H9 (cell line): ENCODE results near the gene TTC23. TPM values are rescaled to one million over a fixed set of nuclear protein-coding genes. Genes with fewer than 3 reads are reported as not detected.

Experiments
- DNase-seq: peaks from one replicate; pipeline ENCODE4 v3.0.0-alpha.2; 2017
- H2AFZ ChIP-seq: one replicate; pipeline ENCODE4 v1.6.1; 2013; ENCODE audit warnings: mild to moderate bottlenecking, low read length, control low read depth, moderate library complexity
- H2AK5ac ChIP-seq: 2 replicates; pipeline ENCODE4 v1.6.1; 2013; ENCODE audit warnings: low read length, control low read depth, mixed read lengths; ENCODE audit not compliant: insufficient read length
- H2BK120ac ChIP-seq: one replicate; pipeline ENCODE4 v1.6.1; 2013; ENCODE audit warnings: low read depth, mild to moderate bottlenecking, low read length, control low read depth, inconsistent platforms; ENCODE audit not compliant: poor library complexity, severe bottlenecking
- H2BK12ac ChIP-seq: 2 replicates; pipeline ENCODE4 v1.6.1; 2013; ENCODE audit warnings: low read length, control low read depth, mixed read lengths, low read depth; ENCODE audit not compliant: insufficient read length
- H2BK15ac ChIP-seq: 2 replicates; pipeline ENCODE4 v1.6.1; 2013; ENCODE audit warnings: low read depth, low read length, control low read depth
- H2BK20ac ChIP-seq: one replicate; pipeline ENCODE4 v1.6.1; 2013; ENCODE audit warnings: low read depth, mild to moderate bottlenecking, low read length, control low read depth, inconsistent platforms; ENCODE audit not compliant: poor library complexity, severe bottlenecking
- H2BK5ac ChIP-seq: 2 replicates; pipeline ENCODE4 v1.6.1; 2013; ENCODE audit warnings: low read length, control low read depth, mixed read lengths; ENCODE audit not compliant: insufficient read length
- H3K14ac ChIP-seq: 2 replicates; pipeline ENCODE4 v1.6.1; 2013; ENCODE audit warnings: low read length, control low read depth; ENCODE audit not compliant: insufficient read depth
- H3K18ac ChIP-seq: 2 replicates; pipeline ENCODE4 v1.6.1; 2013; ENCODE audit warnings: low read depth, mild to moderate bottlenecking, mixed read lengths, low read length, control low read depth; ENCODE audit not compliant: insufficient read length
- H3K23ac ChIP-seq: 2 replicates; pipeline ENCODE4 v1.6.1; 2013; ENCODE audit warnings: low read length, control low read depth, mixed read lengths, low read depth; ENCODE audit not compliant: insufficient read length
- H3K23me2 ChIP-seq: 2 replicates; pipeline ENCODE4 v1.6.1; 2013; ENCODE audit warnings: low read depth, mild to moderate bottlenecking, mixed read lengths, low read length, control low read depth; ENCODE audit not compliant: insufficient read length, poor library complexity, severe bottlenecking
- H3K27ac ChIP-seq: 2 replicates; pipeline ENCODE4 v1.5.1; 2013; ENCODE audit warnings: low read length, control low read depth, mixed read lengths, low read depth; ENCODE audit not compliant: insufficient read length
- H3K27me3 ChIP-seq: 2 replicates; pipeline ENCODE4 v1.6.1; 2013; ENCODE audit warnings: low read length, control low read depth, inconsistent platforms; ENCODE audit not compliant: insufficient read depth
- H3K4ac ChIP-seq: 2 replicates; pipeline ENCODE4 v1.6.1; 2013; ENCODE audit warnings: low read depth, mild to moderate bottlenecking, control low read depth, inconsistent platforms, low read length, moderate library complexity
- H3K4me1 ChIP-seq: 2 replicates; pipeline ENCODE4 v1.6.1; 2013; ENCODE audit warnings: low read length, control low read depth, inconsistent platforms; ENCODE audit not compliant: insufficient read depth
- H3K4me2 ChIP-seq: 2 replicates; pipeline ENCODE4 v1.6.1; 2013; ENCODE audit warnings: low read length, control low read depth, mixed read lengths; ENCODE audit not compliant: insufficient read length, insufficient read depth
- H3K56ac ChIP-seq: 2 replicates; pipeline ENCODE4 v1.6.1; 2013; ENCODE audit warnings: low read depth, mild to moderate bottlenecking, mixed read lengths, low read length, control low read depth; ENCODE audit not compliant: insufficient read length
- H3K79me1 ChIP-seq: 2 replicates; pipeline ENCODE4 v1.6.1; 2013; ENCODE audit warnings: low read depth, mild to moderate bottlenecking, moderate library complexity, low read length, control low read depth, inconsistent platforms; ENCODE audit not compliant: insufficient read depth, poor library complexity, severe bottlenecking
- H3K79me2 ChIP-seq: 2 replicates; pipeline ENCODE4 v1.6.1; 2013; ENCODE audit warnings: low read length, control low read depth, inconsistent platforms; ENCODE audit not compliant: insufficient read depth
- H3K9ac ChIP-seq: 2 replicates; pipeline ENCODE4 v1.6.1; 2013; ENCODE audit warnings: low read length, control low read depth, mixed read lengths; ENCODE audit not compliant: insufficient read length; ENCODE audit errors: extremely low read depth
- H3K9me3 ChIP-seq: one replicate; pipeline ENCODE4 v1.6.1; 2013; ENCODE audit warnings: low read depth, low read length, inconsistent platforms; ENCODE audit not compliant: control insufficient read depth
- H3T11ph ChIP-seq: one replicate; pipeline ENCODE4 v1.6.1; 2013; ENCODE audit warnings: mild to moderate bottlenecking, low read length, control low read depth, inconsistent platforms
- H4K20me1 ChIP-seq: one replicate; pipeline ENCODE4 v1.6.1; 2013; ENCODE audit not compliant: control insufficient read depth, insufficient read length, insufficient read depth
- H4K5ac ChIP-seq: 2 replicates; pipeline ENCODE4 v1.6.1; 2013; ENCODE audit warnings: low read depth, mild to moderate bottlenecking, mixed read lengths, low read length, control low read depth; ENCODE audit not compliant: insufficient read length
- H4K8ac ChIP-seq: replicated peaks from 2 replicates; pipeline ENCODE4 v1.6.1; 2013; ENCODE audit warnings: low read length, control low read depth, mixed read lengths, low read depth; ENCODE audit not compliant: insufficient read length
- H4K91ac ChIP-seq: 2 replicates; pipeline ENCODE4 v1.6.1; 2013; ENCODE audit warnings: low read depth, mild to moderate bottlenecking, moderate library complexity, mixed read lengths, low read length, control low read depth; ENCODE audit not compliant: insufficient read length
- H3K27ac Mint-ChIP-seq, 3 experiments: 2 replicates in 2 of 3; 3 replicates in 1 of 3; pipeline ENCODE4 v1.8.0; 2020 to 2021; ENCODE audit warnings: mixed read lengths in 3 of 3, mild to moderate bottlenecking in 1 of 3, moderate library complexity in 1 of 3
- H3K27me3 Mint-ChIP-seq: 2 replicates; pipeline ENCODE4 v1.8.0; 2021; ENCODE audit warnings: low read depth, mild to moderate bottlenecking, moderate library complexity, mixed read lengths
- H3K36me3 Mint-ChIP-seq, 3 experiments: 2 replicates in 2 of 3; 3 replicates in 1 of 3; pipeline ENCODE4 v1.8.0; 2020 to 2021; ENCODE audit warnings: low read depth in 3 of 3, mixed read lengths in 3 of 3; ENCODE audit not compliant: insufficient read depth in 1 of 3
- H3K4me1 Mint-ChIP-seq, 2 experiments: 2 replicates each; pipeline ENCODE4 v1.8.0; 2020; ENCODE audit warnings: mixed read lengths in 2 of 2
- H3K4me3 Mint-ChIP-seq, 2 experiments: 2 replicates in 1 of 2; 3 replicates in 1 of 2; pipeline ENCODE4 v1.8.0; 2020 to 2021; ENCODE audit warnings: mild to moderate bottlenecking in 2 of 2, mixed read lengths in 2 of 2, moderate library complexity in 1 of 2
- H3K9me3 Mint-ChIP-seq, 2 experiments: 2 replicates in 1 of 2; 3 replicates in 1 of 2; pipeline ENCODE4 v1.8.0; 2020; ENCODE audit warnings: mild to moderate bottlenecking in 2 of 2, mixed read lengths in 2 of 2, moderate library complexity in 1 of 2
- CTCF ChIP-seq: fragments of 200-600 bp; sonication (generic); conservative IDR thresholded peaks from 3 replicates; pipeline ENCODE4 v1.8.0; 2021; ENCODE audit warnings: antibody characterized with exemption, mild to moderate bottlenecking
- WGBS: extraction: QIAGEN DNeasy Blood & Tissue Kit; methylation state at CpG from one replicate; pipeline ENCODE4 v1.1.7; 2013; ENCODE audit warnings: missing lambda C conversion rate, low lambda C conversion rate, mixed read lengths; ENCODE audit not compliant: insufficient read length; ENCODE audit errors: extremely low coverage; 5-methylcytosine and 5-hydroxymethylcytosine counted together
- total RNA-seq: library from RNA; stranded (reverse); gene quantifications from 2 replicates; pipeline ENCODE4 v1.2.1, GENCODE V29; 2021

TTC23 gene
- total RNA-seq, 1 experiment from 2014 or later: 14.3 TPM

DNA sequence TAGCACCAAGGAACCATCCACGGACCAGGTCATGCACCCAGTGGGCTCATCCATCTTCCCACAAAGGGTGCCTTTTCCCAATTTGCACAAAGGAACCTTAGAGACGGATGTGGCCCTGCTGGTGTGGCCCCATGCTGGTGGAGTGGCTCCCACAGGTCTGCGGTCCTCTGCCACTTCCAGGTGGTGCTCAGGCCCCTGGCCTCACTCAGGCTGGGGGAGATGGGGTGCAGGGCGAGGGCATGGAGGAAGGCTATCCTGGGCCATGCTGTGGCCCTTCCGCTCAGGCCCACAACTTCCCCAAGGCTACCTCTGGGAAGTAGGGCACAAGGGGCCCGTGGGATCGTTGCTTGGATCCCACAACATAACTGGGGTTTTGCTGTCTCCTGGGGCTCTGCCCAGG, 149.7 kb downstream of the TTC23 start:
- peaks cover 6% of the 10 kb centered on the region; the same call in 1 of the 2 replicates for H3K27me3 ChIP-seq
- H4K91ac ChIP-seq: no peak overlapping the region
- Mint-ChIP-seq H3K27me3 (peaks cover 68% of the 10 kb centered on the region), H3K36me3 (no peaks in the 10 kb centered on the region; a peak in 1 of 7 replicates), H3K27ac (no peak overlapping the region), H3K4me3 (peak overlapping the region; percentile 43 to 49; a peak in 3 of 5 replicates), H3K4me1 (peaks cover 9 to 10% of the 10 kb centered on the region in 2 experiments), H3K9me3 (no peaks in the 10 kb centered on the region; a peak in 1 of 5 replicates)
- H3K23ac ChIP-seq: no peak overlapping the region
- H3K9me3 ChIP-seq: no peaks in the 10 kb centered on the region
- no peak overlapping the region for H4K8ac ChIP-seq
- H3T11ph ChIP-seq: no peak overlapping the region
- no peak overlapping the region for H2AFZ ChIP-seq
- no peaks in the 10 kb centered on the region for H3K79me2 ChIP-seq
- H3K14ac ChIP-seq: no peak overlapping the region
- H3K18ac ChIP-seq: no peak overlapping the region
- H4K5ac ChIP-seq: no peak overlapping the region
- H2BK20ac ChIP-seq: no peak overlapping the region
- no peaks in the 10 kb centered on the region for H3K79me1 ChIP-seq
- no peak overlapping the region for H3K27ac ChIP-seq
- no peak for DNase-seq
- H2BK5ac ChIP-seq: no peak overlapping the region
- no peak overlapping the region for H2AK5ac ChIP-seq
- H3K9ac ChIP-seq: no peak overlapping the region
- WGBS: no CpG with 5 or more reads among the region's 7 CpGs
- H3K4ac ChIP-seq: no peak overlapping the region
- H3K4me2 ChIP-seq: no peak overlapping the region
- no peaks in the 10 kb centered on the region for H3K4me1 ChIP-seq
- H3K56ac ChIP-seq: no peak overlapping the region
- H2BK15ac ChIP-seq: no peak overlapping the region
- peaks cover 6% of the 10 kb centered on the region for H3K23me2 ChIP-seq
- H2BK12ac ChIP-seq: no peak overlapping the region
- TF ChIP-seq CTCF: no peak
- no peaks in the 10 kb centered on the region for H4K20me1 ChIP-seq
- H2BK120ac ChIP-seq: no peak overlapping the region
